Measurements from ENCODE around the gene ANKRD28. TPM values are rescaled to one million over a fixed set of nuclear protein-coding genes. Genes with fewer than 3 reads are reported as not detected.

Gene ANKRD28
- total and polyA plus RNA-seq, 9 of the 15 experiments (the other 6 are each of a cell fraction or from before 2014, with no cell fraction given): 11.7 to 66.0 (median 36.7) TPM

DNA sequence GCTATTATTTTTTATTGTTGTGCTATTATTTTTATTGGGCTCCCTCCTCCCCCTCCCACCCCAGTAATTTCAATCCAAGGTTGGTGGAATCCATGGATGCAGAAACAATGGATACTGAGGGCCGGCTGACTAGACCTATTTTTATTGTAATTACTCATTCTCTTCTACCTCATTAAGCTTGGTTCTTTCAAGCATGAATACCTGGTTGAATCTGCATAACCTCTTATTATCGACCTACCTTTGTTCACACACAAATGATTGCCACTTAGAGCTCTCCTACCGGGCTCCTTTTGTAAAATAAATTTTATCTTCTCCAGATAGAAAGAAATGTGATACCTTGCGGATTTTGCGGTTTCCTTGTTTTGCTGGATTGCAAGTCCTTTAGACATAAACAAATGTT, 164.6 kb downstream of the ANKRD28 start:
- in situ Hi-C loops (cut with MboI): loop anchor here (25.0 kb wide), 1 partner anchor 904 kb away; no protein-coding TSS in a partner anchor
- H3K4me1 ChIP-seq (replicated peaks in 1 of 2; ENCODE audit: control insufficient read depth in 2 of 2, insufficient read depth in 2 of 2, low read length in 2 of 2): peaks cover 3 to 12% of the 10 kb centered on the region in 2 experiments; a peak in 3 of 5 replicates
- H3K9me1 ChIP-seq (ENCODE audit: control insufficient read depth, insufficient read depth, low read length): no peaks in the 10 kb centered on the region
- no peaks in the 10 kb centered on the region for H3K9me3 ChIP-seq (replicated peaks; ENCODE audit: control insufficient read depth, insufficient read depth, low read depth, low read length)
- BruUV-seq (replicated peaks): no TSS peak
- no peak for ATAC-seq
- no peaks in the 10 kb centered on the region for H4K20me1 ChIP-seq (replicated peaks; ENCODE audit: control insufficient read depth, insufficient read depth, low read length)
- H3K9ac ChIP-seq (ENCODE audit: insufficient read depth in 1 of 2, low read depth in 2 of 2, low read length in 2 of 2): no peak overlapping the region
- no peak for FAIRE-seq
- DNase-seq (ENCODE audit: extremely low read depth in 1 of 4, low spot score in 3 of 4): no peak
- no peaks in the 10 kb centered on the region for H3K36me3 ChIP-seq (ENCODE audit: control insufficient read depth, insufficient read depth, low read length)
- no peaks in the 10 kb centered on the region for H3K79me2 ChIP-seq (ENCODE audit: control insufficient read depth, insufficient read depth, low read length)
- 42% methylated on average over 5 of the region's 5 CpGs for WGBS (ENCODE audit: insufficient coverage, low coverage, missing lambda C conversion rate)
- peaks cover 0 to 15% of the 10 kb centered on the region in 2 experiments; a peak in 2 of 5 replicates for H3K27me3 ChIP-seq (ENCODE audit: control insufficient read depth in 2 of 2, insufficient read depth in 2 of 2, low read length in 2 of 2)
- intact Hi-C loops (cut with micrococcal nuclease): loop anchor here (10.0 kb wide), 3 partner anchors 342 to 912 kb away; partner anchors contain the start of gene CAPN7
- no peak overlapping the region for H2AFZ ChIP-seq (ENCODE audit: low read depth, low read length)
- no peak overlapping the region for H3K4me3 ChIP-seq
- H3K4me2 ChIP-seq (ENCODE audit: insufficient read depth, low read length): no peak overlapping the region
- POLR2A ChIA-PET: interaction anchor here (0.9 kb wide), 1 partner anchor 564 kb away, joined by 3 read pairs; no protein-coding TSS in a partner anchor
- CTCF ChIA-PET (ENCODE audit: low intra/inter-chr PET ratio): no interaction called here
- TF ChIP-seq PHTF2 (CRISPR knock-in tag; IDR thresholded peaks at IDR 0.05) (no peak), ZNF347 (CRISPR knock-in tag; IDR thresholded peaks at IDR 0.05; ENCODE audit: low read depth) (no peak), POLR2AphosphoS5 (IDR thresholded peaks at IDR 0.05; ENCODE audit: control insufficient read depth, insufficient read depth, low read depth, low read length) (no peak), NRF1 (conservative IDR thresholded peaks at IDR 0.05 in 1 of 2, IDR thresholded peaks at IDR 0.05 in 1 of 2) (no peak), MEF2A (IDR thresholded peaks at IDR 0.05; ENCODE audit: control insufficient read depth, low read depth, low read length) (no peak), RBM25 (IDR thresholded peaks at IDR 0.05; ENCODE audit: low read depth, low read length, severe bottlenecking) (no peak), DPF2 (IDR thresholded peaks at IDR 0.05) (no peak)
- TF ChIP-seq, protein P1, sequence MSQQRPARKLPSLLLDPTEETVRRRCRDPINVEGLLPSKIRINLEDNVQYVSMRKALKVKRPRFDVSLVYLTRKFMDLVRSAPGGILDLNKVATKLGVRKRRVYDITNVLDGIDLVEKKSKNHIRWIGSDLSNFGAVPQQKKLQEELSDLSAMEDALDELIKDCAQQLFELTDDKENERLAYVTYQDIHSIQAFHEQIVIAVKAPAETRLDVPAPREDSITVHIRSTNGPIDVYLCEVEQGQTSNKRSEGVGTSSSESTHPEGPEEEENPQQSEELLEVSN (IDR thresholded peaks at IDR 0.05; ENCODE audit: borderline replicate concordance in 1 of 2, extremely low read depth in 1 of 2, insufficient read depth in 1 of 2, insufficient read length in 1 of 2, low read depth in 1 of 2, low read length in 1 of 2, poor library complexity in 1 of 2, severe bottlenecking in 1 of 2): no peak
- TF ChIP-seq, protein P2, sequence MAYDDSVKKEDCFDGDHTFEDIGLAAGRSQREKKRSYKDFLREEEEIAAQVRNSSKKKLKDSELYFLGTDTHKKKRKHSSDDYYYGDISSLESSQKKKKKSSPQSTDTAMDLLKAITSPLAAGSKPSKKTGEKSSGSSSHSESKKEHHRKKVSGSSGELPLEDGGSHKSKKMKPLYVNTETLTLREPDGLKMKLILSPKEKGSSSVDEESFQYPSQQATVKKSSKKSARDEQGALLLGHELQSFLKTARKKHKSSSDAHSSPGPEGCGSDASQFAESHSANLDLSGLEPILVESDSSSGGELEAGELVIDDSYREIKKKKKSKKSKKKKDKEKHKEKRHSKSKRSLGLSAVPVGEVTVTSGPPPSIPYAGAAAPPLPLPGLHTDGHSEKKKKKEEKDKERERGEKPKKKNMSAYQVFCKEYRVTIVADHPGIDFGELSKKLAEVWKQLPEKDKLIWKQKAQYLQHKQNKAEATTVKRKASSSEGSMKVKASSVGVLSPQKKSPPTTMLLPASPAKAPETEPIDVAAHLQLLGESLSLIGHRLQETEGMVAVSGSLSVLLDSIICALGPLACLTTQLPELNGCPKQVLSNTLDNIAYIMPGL (CRISPR knock-in tag; IDR thresholded peaks at IDR 0.05): no peak
- TF ChIP-seq, protein P3, sequence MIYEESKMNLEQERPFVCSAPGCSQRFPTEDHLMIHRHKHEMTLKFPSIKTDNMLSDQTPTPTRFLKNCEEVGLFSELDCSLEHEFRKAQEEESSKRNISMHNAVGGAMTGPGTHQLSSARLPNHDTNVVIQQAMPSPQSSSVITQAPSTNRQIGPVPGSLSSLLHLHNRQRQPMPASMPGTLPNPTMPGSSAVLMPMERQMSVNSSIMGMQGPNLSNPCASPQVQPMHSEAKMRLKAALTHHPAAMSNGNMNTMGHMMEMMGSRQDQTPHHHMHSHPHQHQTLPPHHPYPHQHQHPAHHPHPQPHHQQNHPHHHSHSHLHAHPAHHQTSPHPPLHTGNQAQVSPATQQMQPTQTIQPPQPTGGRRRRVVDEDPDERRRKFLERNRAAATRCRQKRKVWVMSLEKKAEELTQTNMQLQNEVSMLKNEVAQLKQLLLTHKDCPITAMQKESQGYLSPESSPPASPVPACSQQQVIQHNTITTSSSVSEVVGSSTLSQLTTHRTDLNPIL (CRISPR knock-in tag; IDR thresholded peaks at IDR 0.05): no peak
- TF ChIP-seq, protein P4, sequence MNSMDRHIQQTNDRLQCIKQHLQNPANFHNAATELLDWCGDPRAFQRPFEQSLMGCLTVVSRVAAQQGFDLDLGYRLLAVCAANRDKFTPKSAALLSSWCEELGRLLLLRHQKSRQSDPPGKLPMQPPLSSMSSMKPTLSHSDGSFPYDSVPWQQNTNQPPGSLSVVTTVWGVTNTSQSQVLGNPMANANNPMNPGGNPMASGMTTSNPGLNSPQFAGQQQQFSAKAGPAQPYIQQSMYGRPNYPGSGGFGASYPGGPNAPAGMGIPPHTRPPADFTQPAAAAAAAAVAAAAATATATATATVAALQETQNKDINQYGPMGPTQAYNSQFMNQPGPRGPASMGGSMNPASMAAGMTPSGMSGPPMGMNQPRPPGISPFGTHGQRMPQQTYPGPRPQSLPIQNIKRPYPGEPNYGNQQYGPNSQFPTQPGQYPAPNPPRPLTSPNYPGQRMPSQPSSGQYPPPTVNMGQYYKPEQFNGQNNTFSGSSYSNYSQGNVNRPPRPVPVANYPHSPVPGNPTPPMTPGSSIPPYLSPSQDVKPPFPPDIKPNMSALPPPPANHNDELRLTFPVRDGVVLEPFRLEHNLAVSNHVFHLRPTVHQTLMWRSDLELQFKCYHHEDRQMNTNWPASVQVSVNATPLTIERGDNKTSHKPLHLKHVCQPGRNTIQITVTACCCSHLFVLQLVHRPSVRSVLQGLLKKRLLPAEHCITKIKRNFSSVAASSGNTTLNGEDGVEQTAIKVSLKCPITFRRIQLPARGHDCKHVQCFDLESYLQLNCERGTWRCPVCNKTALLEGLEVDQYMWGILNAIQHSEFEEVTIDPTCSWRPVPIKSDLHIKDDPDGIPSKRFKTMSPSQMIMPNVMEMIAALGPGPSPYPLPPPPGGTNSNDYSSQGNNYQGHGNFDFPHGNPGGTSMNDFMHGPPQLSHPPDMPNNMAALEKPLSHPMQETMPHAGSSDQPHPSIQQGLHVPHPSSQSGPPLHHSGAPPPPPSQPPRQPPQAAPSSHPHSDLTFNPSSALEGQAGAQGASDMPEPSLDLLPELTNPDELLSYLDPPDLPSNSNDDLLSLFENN (IDR thresholded peaks at IDR 0.05; ENCODE audit: low read depth in 2 of 2, low read length in 2 of 2): no peak
- H3K27ac ChIP-seq (ENCODE audit: extremely low read depth, low read depth, low read length): no peak overlapping the region

Measured in K562 (cell line).